HEK293 (cell line): Measurements from ENCODE around the gene FADS2.

ENCODE experiments used
- CTCF ChIA-PET: fragments of 350-600 bp; formaldehyde crosslinking; extraction: SDS; loops from one replicate; lab custom pipeline; 2021; ENCODE audit warnings: antibody characterized with exemption; lab: Yijun Ruan, JAX
- POLR2A ChIA-PET: fragments of 300-600 bp; formaldehyde crosslinking; extraction: SDS; loops from one replicate; lab custom pipeline; 2020; ENCODE audit warnings: antibody characterized with exemption, inconsistent platforms; lab: Yijun Ruan, JAX
- H3K27ac ChIP-seq: fragments of 200-500 bp; sonication (Bioruptor generic); 2 replicates; pipeline ENCODE4 v1.5.1; 2014; ENCODE audit warnings: low read depth, low read length, control low read depth, inconsistent platforms; ENCODE audit errors: extremely low read depth
- H3K36me3 ChIP-seq, 2 experiments: fragments of 200-500 bp in 1 of 2; sonication (Bioruptor generic) in 1 of 2; 1 replicate in 1 of 2; 2 replicates in 1 of 2; pipeline ENCODE4 v1.5.1; 2014 to 2017; ENCODE audit warnings: inconsistent platforms in 2 of 2, low read length in 2 of 2; ENCODE audit not compliant: control insufficient read depth in 2 of 2, insufficient read depth in 1 of 2
- H3K4me1 ChIP-seq: fragments of 200-500 bp; sonication (Bioruptor generic); 2 replicates; pipeline ENCODE4 v1.5.1; 2014; ENCODE audit warnings: mild to moderate bottlenecking, low read length, inconsistent platforms; ENCODE audit not compliant: control insufficient read depth, insufficient read depth
- H3K4me3 ChIP-seq: 2 replicates; pipeline ENCODE4 v1.5.1; 2011; ENCODE audit warnings: low read depth, mild to moderate bottlenecking, control low read depth, low read length, moderate library complexity
- H3K9me3 ChIP-seq: fragments of 200-500 bp; sonication (Bioruptor generic); 2 replicates; pipeline ENCODE4 v1.5.1; 2014; ENCODE audit warnings: low read depth, low read length, inconsistent platforms; ENCODE audit not compliant: control insufficient read depth, insufficient read depth
- OSR2 ChIP-seq: fragments of 450-650 bp; formaldehyde crosslinking; IDR thresholded peaks from 2 replicates; pipeline ENCODE4 v1.5.1; 2016; ENCODE audit warnings: missing biosample characterization, missing genetic modification characterization
- RBAK ChIP-seq: fragments of 450-650 bp; formaldehyde crosslinking; IDR thresholded peaks from 2 replicates; pipeline ENCODE4 v1.5.1; 2016; ENCODE audit warnings: missing biosample characterization, missing genetic modification characterization
- REPIN1 ChIP-seq: fragments of 450-650 bp; formaldehyde crosslinking; IDR thresholded peaks from 2 replicates; pipeline ENCODE4 v1.5.1; 2017; ENCODE audit warnings: missing biosample characterization, missing genetic modification characterization, low read depth
- REST ChIP-seq: fragments of 450-650 bp; formaldehyde crosslinking; IDR thresholded peaks from 2 replicates; pipeline ENCODE4 v1.5.1; 2016; ENCODE audit warnings: missing biosample characterization, missing genetic modification characterization
- SALL2 ChIP-seq: fragments of 450-650 bp; formaldehyde crosslinking; IDR thresholded peaks from 2 replicates; pipeline ENCODE4 v1.5.0; 2017; ENCODE audit warnings: missing biosample characterization, mild to moderate bottlenecking, missing genetic modification characterization, borderline replicate concordance
- ZBTB17 ChIP-seq: fragments of 450-650 bp; formaldehyde crosslinking; IDR thresholded peaks from 2 replicates; pipeline ENCODE4 v1.5.1; 2016; ENCODE audit warnings: missing biosample characterization, missing genetic modification characterization
- ZFP3 ChIP-seq: fragments of 450-650 bp; formaldehyde crosslinking; IDR thresholded peaks from 2 replicates; pipeline ENCODE4 v1.5.1; 2016; ENCODE audit warnings: low read depth, missing biosample characterization, missing genetic modification characterization
- ZFP41 ChIP-seq: fragments of 450-650 bp; formaldehyde crosslinking; IDR thresholded peaks from 2 replicates; pipeline ENCODE4 v1.5.1; 2016; ENCODE audit warnings: missing biosample characterization, missing genetic modification characterization, borderline replicate concordance
- ZFP69B ChIP-seq: fragments of 450-650 bp; formaldehyde crosslinking; IDR thresholded peaks from 2 replicates; pipeline ENCODE4 v1.5.1; 2016; ENCODE audit warnings: missing biosample characterization, missing genetic modification characterization
- ZIC2 ChIP-seq: fragments of 450-650 bp; formaldehyde crosslinking; IDR thresholded peaks from 2 replicates; pipeline ENCODE4 v1.5.1; 2016; ENCODE audit warnings: missing biosample characterization, missing genetic modification characterization
- ZNF132 ChIP-seq: fragments of 450-650 bp; formaldehyde crosslinking; IDR thresholded peaks from 2 replicates; pipeline ENCODE4 v1.5.1; 2017; ENCODE audit warnings: missing biosample characterization, missing genetic modification characterization, borderline replicate concordance
- ZNF157 ChIP-seq: fragments of 450-650 bp; formaldehyde crosslinking; IDR thresholded peaks from 2 replicates; pipeline ENCODE4 v1.5.1; 2016; ENCODE audit warnings: missing biosample characterization, missing genetic modification characterization
- ZNF16 ChIP-seq: fragments of 450-650 bp; formaldehyde crosslinking; IDR thresholded peaks from 2 replicates; pipeline ENCODE4 v1.5.1; 2016; ENCODE audit warnings: low read depth, missing biosample characterization, missing genetic modification characterization
- ZNF175 ChIP-seq: fragments of 450-650 bp; formaldehyde crosslinking; IDR thresholded peaks from 2 replicates; pipeline ENCODE4 v1.5.1; 2016; ENCODE audit warnings: missing biosample characterization, missing genetic modification characterization
- ZNF239 ChIP-seq: fragments of 450-650 bp; formaldehyde crosslinking; IDR thresholded peaks from 2 replicates; pipeline ENCODE4 v1.5.1; 2016; ENCODE audit warnings: missing biosample characterization, missing genetic modification characterization
- ZNF274 ChIP-seq, 2 experiments: fragments of 200-500 bp in 1 of 2; fragments of 450-650 bp in 1 of 2; sonication (Bioruptor generic) in 1 of 2; formaldehyde crosslinking in 1 of 2; IDR thresholded peaks; 2 replicates each; pipeline versions ENCODE4 v1.5.1 to v1.6.1; 2014 to 2016; ENCODE audit warnings: borderline replicate concordance in 1 of 2, inconsistent platforms in 1 of 2, low read length in 1 of 2, missing biosample characterization in 1 of 2, missing genetic modification characterization in 1 of 2
- ZNF335 ChIP-seq: fragments of 450-650 bp; formaldehyde crosslinking; conservative IDR thresholded peaks from 2 replicates; pipeline ENCODE4 v1.5.1; 2016; ENCODE audit warnings: missing biosample characterization, missing genetic modification characterization
- ZNF423 ChIP-seq: fragments of 450-650 bp; formaldehyde crosslinking; IDR thresholded peaks from 2 replicates; pipeline ENCODE4 v1.5.1; 2016; ENCODE audit warnings: missing biosample characterization, missing genetic modification characterization
- ZNF530 ChIP-seq: fragments of 450-650 bp; formaldehyde crosslinking; IDR thresholded peaks from 2 replicates; pipeline ENCODE4 v1.5.1; 2016; ENCODE audit warnings: low read depth, missing biosample characterization, missing genetic modification characterization
- ZNF600 ChIP-seq: fragments of 450-650 bp; formaldehyde crosslinking; IDR thresholded peaks from 2 replicates; pipeline ENCODE4 v1.5.1; 2016; ENCODE audit warnings: missing biosample characterization, missing genetic modification characterization
- ZNF645 ChIP-seq: fragments of 450-650 bp; formaldehyde crosslinking; IDR thresholded peaks from 2 replicates; pipeline ENCODE4; 2016; ENCODE audit warnings: missing biosample characterization, missing genetic modification characterization
- ZNF658 ChIP-seq: fragments of 450-650 bp; formaldehyde crosslinking; IDR thresholded peaks from 2 replicates; pipeline ENCODE4; 2016; ENCODE audit warnings: missing biosample characterization, missing genetic modification characterization
- ZNF660 ChIP-seq: fragments of 450-650 bp; IDR thresholded peaks from 2 replicates; pipeline ENCODE4 v1.5.1; 2018; ENCODE audit warnings: missing biosample characterization, mild to moderate bottlenecking, missing genetic modification characterization
- ZNF747 ChIP-seq: fragments of 450-650 bp; formaldehyde crosslinking; IDR thresholded peaks from 2 replicates; pipeline ENCODE4 v1.5.1; 2016; ENCODE audit warnings: missing biosample characterization, missing genetic modification characterization
- ZSCAN5A ChIP-seq: fragments of 450-650 bp; formaldehyde crosslinking; IDR thresholded peaks from 2 replicates; pipeline ENCODE4 v1.5.1; 2016; ENCODE audit warnings: missing biosample characterization, missing genetic modification characterization
- ZXDB ChIP-seq: fragments of 450-650 bp; formaldehyde crosslinking; IDR thresholded peaks from 2 replicates; pipeline ENCODE4 v1.5.1; 2016; ENCODE audit warnings: missing biosample characterization, missing genetic modification characterization
- TF ChIP-seq, protein P1 (sequence below): fragments of 450-650 bp; formaldehyde crosslinking; IDR thresholded peaks from 2 replicates; pipeline ENCODE4 v1.5.1; 2017; ENCODE audit warnings: missing biosample characterization, missing genetic modification characterization

Gene FADS2

GRCh38 chr11:61871158-61871597, 43.1 kb downstream of the FADS2 start (continued):
- no peak for TF ChIP-seq ZNF274 (IDR thresholded peaks at IDR 0.05; ENCODE audit: low read length)
- TF ChIP-seq ZNF274 (tag by site-specific recombination; IDR thresholded peaks at IDR 0.05; ENCODE audit: borderline replicate concordance), result no peak
- no peak for TF ChIP-seq ZNF530 (tag by site-specific recombination)
- peak; percentile 71 for TF ChIP-seq ZBTB17 (tag by site-specific recombination)
- no peak for TF ChIP-seq ZFP3 (tag by site-specific recombination)
- no peak for TF ChIP-seq REST
- TF ChIP-seq ZNF660, result 0 out of 2 replicates have a peak, but pooled peaks have one; percentile 22
- no peak for TF ChIP-seq ZNF175 (tag by site-specific recombination)
- TF ChIP-seq ZNF335 (tag by site-specific recombination), result 0 out of 2 replicates have a peak, but pooled peaks have one; percentile 13
- no peak for TF ChIP-seq SALL2 (tag by site-specific recombination)
- no peak for TF ChIP-seq ZNF658
- 0 out of 2 replicates have a peak, but pooled peaks have one; percentile 19 for TF ChIP-seq ZNF600 (tag by site-specific recombination)

GRCh38 chr11:61872935-61873565, 45.0 kb downstream of the FADS2 start:
- TF ChIP-seq RBAK (tag by site-specific recombination) (no peak), OSR2 (tag by site-specific recombination) (no peak), ZNF157 (tag by site-specific recombination) (no peak), ZFP69B (tag by site-specific recombination) (no peak), ZNF132 (tag by site-specific recombination) (no peak), ZNF16 (no peak), ZNF239 (tag by site-specific recombination) (no peak), REPIN1 (tag by site-specific recombination) (no peak), ZNF645 (tag by site-specific recombination) (no peak), ZFP41 (tag by site-specific recombination) (no peak), ZIC2 (no peak), ZNF747 (tag by site-specific recombination) (no peak), ZNF423 (tag by site-specific recombination) (no peak), ZXDB (tag by site-specific recombination) (no peak), ZSCAN5A (no peak)
- TF ChIP-seq, protein P1, sequence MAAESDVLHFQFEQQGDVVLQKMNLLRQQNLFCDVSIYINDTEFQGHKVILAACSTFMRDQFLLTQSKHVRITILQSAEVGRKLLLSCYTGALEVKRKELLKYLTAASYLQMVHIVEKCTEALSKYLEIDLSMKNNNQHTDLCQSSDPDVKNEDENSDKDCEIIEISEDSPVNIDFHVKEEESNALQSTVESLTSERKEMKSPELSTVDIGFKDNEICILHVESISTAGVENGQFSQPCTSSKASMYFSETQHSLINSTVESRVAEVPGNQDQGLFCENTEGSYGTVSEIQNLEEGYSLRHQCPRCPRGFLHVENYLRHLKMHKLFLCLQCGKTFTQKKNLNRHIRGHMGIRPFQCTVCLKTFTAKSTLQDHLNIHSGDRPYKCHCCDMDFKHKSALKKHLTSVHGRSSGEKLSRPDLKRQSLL (tag by site-specific recombination), result no peak
- ChIA-PET POLR2A (no interaction called here), CTCF (interaction anchor here (0.6 to 6.4 kb wide), 8 partner anchors 9 to 243 kb away, joined by 3 to 64 read pairs (median 28); no protein-coding TSS in a partner anchor)
- H3K4me3 ChIP-seq, result no peak overlapping the region
- H3K27ac ChIP-seq, result no peak overlapping the region
- H3K36me3 ChIP-seq, result no peaks in the 10 kb centered on the region
- H3K4me1 ChIP-seq, result no peaks in the 10 kb centered on the region
- no peaks in the 10 kb centered on the region for H3K9me3 ChIP-seq
